Effector CD8-positive, alpha-beta T cell (primary cell): ENCODE data around the gene SPINT4.

Experiments
- DNase-seq: peaks from one replicate; lab custom pipeline; 2025; lab: John Stamatoyannopoulos, UW

SPINT4 gene

DNA sequence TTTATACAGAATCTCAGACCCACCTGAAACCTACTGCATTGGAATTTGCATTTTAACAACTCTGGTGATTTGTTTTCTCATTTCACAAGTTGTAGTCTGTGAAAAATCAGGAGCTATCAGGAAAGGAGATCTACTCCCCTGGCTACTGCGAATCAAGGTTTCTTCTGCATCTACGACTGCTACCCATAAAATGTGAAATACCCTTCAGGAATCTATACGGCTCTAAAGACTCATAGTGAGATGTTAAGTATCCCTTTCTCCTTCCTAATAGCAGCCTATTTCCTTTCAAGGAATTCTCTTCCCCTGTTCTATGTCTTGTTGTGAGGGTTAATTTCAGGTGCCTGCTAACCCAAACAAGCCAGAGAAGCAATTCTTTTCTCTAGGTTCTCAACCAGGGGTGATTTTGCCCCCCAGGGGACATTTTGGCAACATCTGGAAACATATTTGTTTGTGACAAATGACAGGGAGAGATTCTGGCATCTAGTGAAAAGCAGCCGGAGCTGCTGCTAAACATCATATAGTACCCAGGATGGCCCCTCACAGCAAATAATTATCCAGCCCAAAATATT is 43.2 kb downstream of the SPINT4 start:
- no peak for DNase-seq

GRCh38 chr20:45765980-45766379 is 43.8 kb downstream of the SPINT4 start:
- DNase-seq, result no peak

DNA sequence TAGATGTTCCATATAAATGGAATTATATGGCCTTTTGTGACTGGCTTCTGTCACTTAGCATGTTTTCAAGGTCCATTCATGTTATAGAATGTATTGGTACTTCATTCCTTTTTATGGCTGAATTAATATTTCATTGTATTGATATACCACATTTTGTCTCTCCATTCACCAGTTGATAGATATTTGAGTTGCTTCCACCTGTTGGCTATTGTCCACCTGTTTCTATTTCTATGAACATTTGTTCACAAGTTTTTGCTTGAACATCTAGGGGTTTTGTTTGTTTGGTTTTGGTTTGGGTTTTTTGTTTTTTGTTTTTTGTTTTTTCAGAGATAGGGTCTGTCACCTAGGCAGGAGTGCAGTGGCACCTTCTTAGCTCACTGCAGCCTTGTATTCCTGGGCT is 46.3 kb downstream of the SPINT4 start:
- no peak for DNase-seq

GRCh38 chr20:45771182-45771759 is 49.1 kb downstream of the SPINT4 start:
- DNase-seq, result peak; percentile 66

DNA sequence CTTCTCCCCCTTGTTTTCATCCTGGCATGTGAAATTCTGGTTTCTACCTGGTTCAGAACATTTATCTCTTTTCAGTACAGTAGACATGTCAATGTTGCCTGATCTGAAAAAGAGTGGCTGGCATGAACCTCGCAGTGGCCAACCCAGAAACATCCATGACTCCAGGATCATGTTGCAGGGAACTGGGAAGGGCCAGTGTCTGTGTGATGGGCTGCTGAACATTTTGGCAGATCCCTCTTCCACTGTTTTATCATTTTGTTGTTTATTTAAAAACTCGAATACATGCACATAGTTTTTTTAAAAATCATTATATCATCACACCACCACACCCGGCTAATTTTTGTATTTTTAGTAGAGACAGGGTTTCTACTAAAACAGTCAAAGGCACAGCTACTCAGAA is 50.5 kb downstream of the SPINT4 start:
- DNase-seq, result no peak

- DNase-seq, result no peak
Measured at GRCh38 chr20:45774945-45775344, 52.8 kb downstream of the SPINT4 start.

GRCh38 chr20:45775411-45775810 is 53.3 kb downstream of the SPINT4 start:
- no peak for DNase-seq
